Fibroblast of gingiva (primary cell): ENCODE data around the gene CASK.

Experiments
- DNase-seq: peaks from one replicate; pipeline ENCODE4 v3.0.0-alpha.2; 2011; ENCODE audit warnings: low read depth

Gene CASK

GRCh38 chrX:41580423-41581064, 342.8 kb downstream of the CASK start:
- DNase-seq = no peak

- DNase-seq = no peak
Observed at GRCh38 chrX:41563876-41564275, 359.5 kb downstream of the CASK start.

GRCh38 chrX:41561045-41561444, 362.3 kb downstream of the CASK start:
- peak; percentile 54 for DNase-seq

- peak; percentile 40 for DNase-seq
Observed at GRCh38 chrX:41559235-41560052, 363.9 kb downstream of the CASK start.

GRCh38 chrX:41558531-41558930, 364.8 kb downstream of the CASK start:
- DNase-seq = no peak

- DNase-seq = no peak
Observed at GRCh38 chrX:41556958-41557357, 366.4 kb downstream of the CASK start.

- DNase-seq = peak; percentile 16
Observed at GRCh38 chrX:41553688-41554087, 369.7 kb downstream of the CASK start.

GRCh38 chrX:41548411-41548810, 374.9 kb downstream of the CASK start:
- no peak for DNase-seq

- no peak for DNase-seq
Observed at GRCh38 chrX:41543668-41544067, 379.7 kb downstream of the CASK start.

GRCh38 chrX:41543025-41543424, 380.3 kb downstream of the CASK start:
- no peak for DNase-seq

GRCh38 chrX:41542536-41542935, 380.8 kb downstream of the CASK start:
- DNase-seq = no peak

- DNase-seq = no peak
Observed at GRCh38 chrX:41542135-41542534, 381.2 kb downstream of the CASK start.

GRCh38 chrX:41541386-41541785, 382.0 kb downstream of the CASK start:
- DNase-seq = peak; percentile 62

- DNase-seq = no peak
Observed at GRCh38 chrX:41538707-41539106, 384.6 kb downstream of the CASK start.

GRCh38 chrX:41530085-41530484, 393.3 kb downstream of the CASK start:
- DNase-seq = no peak

GRCh38 chrX:41529221-41529620, 394.1 kb downstream of the CASK start:
- no peak for DNase-seq

GRCh38 chrX:41528784-41529183, 394.6 kb downstream of the CASK start:
- no peak for DNase-seq

GRCh38 chrX:41526925-41527324, 396.4 kb downstream of the CASK start:
- DNase-seq = no peak

GRCh38 chrX:41526271-41526670, 397.1 kb downstream of the CASK start:
- DNase-seq = no peak

GRCh38 chrX:41522671-41523070, 400.7 kb downstream of the CASK start:
- no peak for DNase-seq

- DNase-seq = no peak
Observed at GRCh38 chrX:41522081-41522480, 401.3 kb downstream of the CASK start.

GRCh38 chrX:41519468-41519867, 403.9 kb downstream of the CASK start:
- DNase-seq = no peak

- DNase-seq = no peak
Observed at GRCh38 chrX:41518841-41519220, 404.5 kb downstream of the CASK start.
